ACC112 (cell line): ENCODE data around the gene SLC6A17.

ENCODE experiments used
- H2AFZ ChIP-seq: fragments of 200-600 bp; sonication (generic); one replicate; pipeline ENCODE4 v1.6.0; 2017; ENCODE audit warnings: antibody characterized with exemption, low read length; ENCODE audit not compliant: unreplicated experiment
- H3K27ac ChIP-seq: fragments of 200-600 bp; sonication (generic); 2 replicates; pipeline ENCODE4 v1.5.1; 2014; ENCODE audit warnings: low read depth, mild to moderate bottlenecking, antibody characterized with exemption, low read length, moderate library complexity
- H3K27me3 ChIP-seq: fragments of 200-600 bp; sonication (generic); 2 replicates; pipeline ENCODE4 v1.6.1; 2014; ENCODE audit warnings: mild to moderate bottlenecking, antibody characterized with exemption, low read length, moderate library complexity, mixed read lengths; ENCODE audit not compliant: insufficient read depth
- H3K36me3 ChIP-seq: fragments of 200-600 bp; sonication (generic); 2 replicates; pipeline ENCODE4 v1.6.1; 2016; ENCODE audit warnings: mild to moderate bottlenecking, antibody characterized with exemption, low read length, moderate library complexity, mixed read lengths; ENCODE audit not compliant: insufficient read depth
- H3K4me1 ChIP-seq: fragments of 200-600 bp; sonication (generic); one replicate; pipeline ENCODE4 v1.6.1; 2016; ENCODE audit warnings: low read length, mixed read lengths; ENCODE audit not compliant: insufficient read depth, unreplicated experiment, control insufficient read depth
- H3K4me3 ChIP-seq: fragments of 200-600 bp; sonication (generic); 2 replicates; pipeline ENCODE4 v1.5.1; 2014; ENCODE audit warnings: mild to moderate bottlenecking, low read depth, low read length
- H3K79me2 ChIP-seq: fragments of 200-600 bp; sonication (generic); one replicate; pipeline ENCODE4 v1.6.0; 2016; ENCODE audit warnings: low read length; ENCODE audit not compliant: control insufficient read depth, unreplicated experiment, insufficient read depth

SLC6A17 gene

DNA sequence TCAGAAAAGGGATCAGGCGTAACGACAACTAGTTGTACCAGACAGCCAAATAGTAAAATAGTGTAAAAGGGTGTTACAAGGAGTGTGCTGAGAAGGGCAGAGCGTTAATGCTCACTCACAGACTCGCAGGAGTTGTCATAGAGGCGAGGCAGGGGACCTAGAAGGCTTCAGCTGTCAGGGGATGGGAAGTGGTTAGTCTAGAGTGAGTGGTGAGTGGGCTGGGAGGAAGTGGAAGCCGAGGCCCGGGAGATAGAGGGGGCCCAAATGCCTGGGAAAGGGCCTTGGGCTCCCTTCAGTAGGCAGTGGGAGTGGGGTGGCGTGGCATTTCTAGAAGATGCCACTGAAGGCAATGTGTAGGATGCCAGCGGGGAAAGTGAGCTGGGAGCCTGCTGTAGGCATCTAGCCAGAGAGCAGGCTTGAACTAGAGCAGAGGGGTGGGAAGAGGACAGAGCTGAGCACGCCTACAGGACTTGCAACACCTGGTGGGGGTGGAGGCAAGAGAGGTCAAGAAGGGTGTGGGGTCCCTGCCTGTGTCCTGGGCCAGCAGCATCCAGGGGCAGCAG, 10.3 kb downstream of the SLC6A17 start:
- no peaks in the 10 kb centered on the region for H3K36me3 ChIP-seq
- peaks cover 43% of the 10 kb centered on the region for H3K27me3 ChIP-seq
- H3K27ac ChIP-seq: no peak overlapping the region
- H3K79me2 ChIP-seq: no peaks in the 10 kb centered on the region
- no peaks in the 10 kb centered on the region for H3K4me1 ChIP-seq
- H3K4me3 ChIP-seq: no peak overlapping the region
- H2AFZ ChIP-seq: no peak overlapping the region

DNA sequence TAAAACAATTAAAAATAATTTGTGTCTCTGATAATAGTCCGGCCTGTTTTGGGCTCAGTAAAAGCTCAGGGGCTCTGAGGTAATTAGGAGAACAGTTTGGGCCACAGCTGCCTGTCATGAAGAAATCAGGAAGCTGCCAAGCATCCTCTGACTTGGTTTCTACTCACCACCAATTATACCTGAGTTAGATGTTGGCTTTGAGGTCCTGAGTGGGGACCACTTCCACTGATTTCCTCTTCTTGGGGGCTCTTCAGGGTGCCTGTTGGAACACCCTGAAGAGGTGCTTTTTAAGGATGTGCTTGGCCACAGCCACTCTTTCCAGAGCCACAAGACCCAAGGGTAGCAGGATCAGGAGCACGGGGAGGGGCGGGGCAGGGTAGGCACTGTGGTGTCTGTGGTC, 10.9 kb downstream of the SLC6A17 start:
- H3K79me2 ChIP-seq: no peaks in the 10 kb centered on the region
- no peak overlapping the region for H3K4me3 ChIP-seq
- no peak overlapping the region for H3K27ac ChIP-seq
- no peak overlapping the region for H2AFZ ChIP-seq
- H3K4me1 ChIP-seq: no peaks in the 10 kb centered on the region
- peaks cover 38% of the 10 kb centered on the region for H3K27me3 ChIP-seq
- H3K36me3 ChIP-seq: no peaks in the 10 kb centered on the region

DNA sequence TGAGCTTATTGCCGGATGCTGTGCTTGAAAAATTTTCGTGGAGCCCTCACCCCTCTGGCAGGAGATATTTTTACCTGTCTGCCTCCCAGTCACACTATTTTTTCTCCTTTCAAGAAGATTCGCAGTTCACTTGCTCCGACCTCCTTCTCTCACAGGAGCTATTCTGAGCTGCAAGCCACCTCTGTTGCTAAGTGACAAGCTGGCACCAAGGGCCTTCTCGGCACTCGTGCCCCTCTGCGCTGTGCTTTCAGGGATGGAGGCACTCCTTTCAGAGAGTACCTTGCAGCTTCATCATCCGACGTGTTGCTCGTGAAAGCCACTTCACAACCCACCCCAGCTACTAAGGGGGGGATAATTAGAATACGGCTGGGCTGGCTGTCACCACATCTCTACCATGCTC, 11.6 kb downstream of the SLC6A17 start:
- Histone ChIP-seq H3K36me3 (no peaks in the 10 kb centered on the region), H3K4me3 (no peak overlapping the region), H2AFZ (no peak overlapping the region), H3K79me2 (no peaks in the 10 kb centered on the region), H3K27ac (no peak overlapping the region), H3K4me1 (no peaks in the 10 kb centered on the region), H3K27me3 (peaks cover 31% of the 10 kb centered on the region)

DNA sequence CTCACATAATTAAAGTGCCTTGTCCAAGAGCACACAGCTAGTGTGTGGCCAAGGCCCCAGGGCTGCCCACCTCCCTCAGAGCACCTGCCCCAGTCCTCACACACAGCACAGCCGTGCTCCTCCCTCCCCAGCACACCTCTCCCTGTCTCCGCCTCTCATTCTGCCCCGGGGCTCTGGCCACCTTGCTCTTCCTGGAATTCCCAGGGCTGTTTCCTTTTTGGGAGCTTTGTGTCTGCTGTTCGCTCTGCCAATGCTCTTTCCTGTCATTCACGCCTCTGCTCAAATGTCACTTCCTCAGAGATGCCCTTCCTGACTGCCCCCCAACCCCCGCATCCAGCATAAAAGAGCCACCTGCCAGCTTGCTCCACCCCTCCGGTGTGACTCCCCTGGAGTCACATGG, 13.3 kb downstream of the SLC6A17 start:
- peaks cover 24% of the 10 kb centered on the region for H3K27me3 ChIP-seq
- no peak overlapping the region for H3K27ac ChIP-seq
- no peak overlapping the region for H3K4me3 ChIP-seq
- H3K4me1 ChIP-seq: no peaks in the 10 kb centered on the region
- H3K36me3 ChIP-seq: no peaks in the 10 kb centered on the region
- no peaks in the 10 kb centered on the region for H3K79me2 ChIP-seq
- H2AFZ ChIP-seq: no peak overlapping the region

DNA sequence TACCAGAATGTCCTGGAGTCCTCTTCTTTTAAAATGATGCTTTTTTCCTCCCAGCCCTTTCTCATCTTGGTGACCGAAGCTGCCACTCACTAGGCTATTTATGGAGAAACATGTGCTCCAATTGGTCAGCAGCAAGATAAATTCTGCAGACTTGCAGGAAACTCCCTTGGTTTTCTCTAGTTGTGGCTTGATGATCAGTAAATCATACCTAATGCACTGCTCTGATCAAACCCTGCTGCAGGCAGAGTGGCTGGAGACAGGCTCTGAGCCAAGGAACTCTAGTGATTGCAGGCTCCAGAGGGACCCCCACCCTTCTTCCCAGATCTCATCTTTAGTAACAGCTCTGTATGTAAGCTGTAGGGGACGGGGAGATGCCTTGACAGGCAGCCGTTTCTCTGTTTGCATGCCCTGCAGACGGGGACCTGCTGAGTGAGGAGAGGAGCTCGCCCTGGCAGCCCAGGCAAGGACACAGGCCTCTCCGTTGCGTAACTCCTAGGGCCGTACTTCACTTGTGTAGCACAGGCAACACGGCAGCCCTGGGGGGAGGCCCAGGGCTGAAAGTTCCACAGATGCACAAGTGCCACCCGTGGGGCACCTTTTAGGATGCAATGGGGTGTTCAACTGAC, 14.5 kb downstream of the SLC6A17 start:
- no peak overlapping the region for H3K27ac ChIP-seq
- no peak overlapping the region for H3K4me3 ChIP-seq

DNA sequence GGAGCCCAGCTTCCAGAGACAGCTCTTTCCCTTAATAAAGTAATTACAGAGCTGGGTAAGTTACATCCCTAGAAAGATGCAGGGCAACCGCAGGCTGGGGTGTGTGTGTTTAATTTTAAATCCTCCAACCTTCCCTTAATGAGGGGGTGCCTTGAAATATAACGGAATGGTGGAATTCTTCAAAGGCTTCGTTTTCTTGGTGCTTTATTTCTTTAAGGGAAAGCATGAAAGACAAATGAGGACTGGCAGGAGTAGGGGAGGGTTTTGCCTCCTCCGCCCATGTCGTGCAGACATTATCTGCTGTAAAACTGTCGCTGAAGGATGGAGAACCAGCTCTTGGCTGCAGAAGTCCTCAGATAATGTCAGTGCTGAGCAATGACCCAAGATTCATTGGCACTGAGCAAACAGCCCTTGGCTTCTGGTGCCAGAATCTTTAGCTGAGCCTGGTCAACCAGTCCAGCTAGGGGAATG, 15.5 kb downstream of the SLC6A17 start:
- Histone ChIP-seq H3K4me3 (no peak overlapping the region), H2AFZ (no peak overlapping the region), H3K27me3 (0 out of 2 replicates have a peak, but pooled peaks cover 9% of the 10 kb centered on the region), H3K27ac (no peak overlapping the region), H3K79me2 (no peaks in the 10 kb centered on the region), H3K4me1 (no peaks in the 10 kb centered on the region), H3K36me3 (no peaks in the 10 kb centered on the region)

More for the DNA sequence above, 14.5 kb downstream of the SLC6A17 start:
- 0 out of 2 replicates have a peak, but pooled peaks cover 13% of the 10 kb centered on the region for H3K27me3 ChIP-seq
- no peaks in the 10 kb centered on the region for H3K36me3 ChIP-seq
- H3K79me2 ChIP-seq: no peaks in the 10 kb centered on the region
- H3K4me1 ChIP-seq: no peaks in the 10 kb centered on the region
- H2AFZ ChIP-seq: no peak overlapping the region

DNA sequence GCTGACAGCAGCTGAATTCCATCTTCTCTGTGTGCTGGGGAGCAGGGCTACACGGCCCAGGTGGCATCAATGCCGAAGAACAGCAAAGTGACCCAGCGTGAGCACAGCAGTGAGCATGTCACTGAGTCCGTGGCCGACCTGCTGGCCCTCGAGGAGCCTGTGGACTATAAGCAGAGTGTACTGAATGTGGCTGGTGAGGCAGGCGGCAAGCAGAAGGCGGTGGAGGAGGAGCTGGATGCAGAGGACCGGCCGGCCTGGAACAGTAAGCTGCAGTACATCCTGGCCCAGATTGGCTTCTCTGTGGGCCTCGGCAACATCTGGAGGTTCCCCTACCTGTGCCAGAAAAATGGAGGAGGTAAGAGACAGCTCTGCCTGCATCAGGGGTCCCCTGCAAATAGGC, 16.6 kb downstream of the SLC6A17 start:
- H2AFZ ChIP-seq: no peak overlapping the region
- H3K4me3 ChIP-seq: no peak overlapping the region
- no peaks in the 10 kb centered on the region for H3K36me3 ChIP-seq
- no peaks in the 10 kb centered on the region for H3K4me1 ChIP-seq
- H3K27ac ChIP-seq: no peak overlapping the region
- 0 out of 2 replicates have a peak, but pooled peaks cover 8% of the 10 kb centered on the region for H3K27me3 ChIP-seq
- H3K79me2 ChIP-seq: no peaks in the 10 kb centered on the region

DNA sequence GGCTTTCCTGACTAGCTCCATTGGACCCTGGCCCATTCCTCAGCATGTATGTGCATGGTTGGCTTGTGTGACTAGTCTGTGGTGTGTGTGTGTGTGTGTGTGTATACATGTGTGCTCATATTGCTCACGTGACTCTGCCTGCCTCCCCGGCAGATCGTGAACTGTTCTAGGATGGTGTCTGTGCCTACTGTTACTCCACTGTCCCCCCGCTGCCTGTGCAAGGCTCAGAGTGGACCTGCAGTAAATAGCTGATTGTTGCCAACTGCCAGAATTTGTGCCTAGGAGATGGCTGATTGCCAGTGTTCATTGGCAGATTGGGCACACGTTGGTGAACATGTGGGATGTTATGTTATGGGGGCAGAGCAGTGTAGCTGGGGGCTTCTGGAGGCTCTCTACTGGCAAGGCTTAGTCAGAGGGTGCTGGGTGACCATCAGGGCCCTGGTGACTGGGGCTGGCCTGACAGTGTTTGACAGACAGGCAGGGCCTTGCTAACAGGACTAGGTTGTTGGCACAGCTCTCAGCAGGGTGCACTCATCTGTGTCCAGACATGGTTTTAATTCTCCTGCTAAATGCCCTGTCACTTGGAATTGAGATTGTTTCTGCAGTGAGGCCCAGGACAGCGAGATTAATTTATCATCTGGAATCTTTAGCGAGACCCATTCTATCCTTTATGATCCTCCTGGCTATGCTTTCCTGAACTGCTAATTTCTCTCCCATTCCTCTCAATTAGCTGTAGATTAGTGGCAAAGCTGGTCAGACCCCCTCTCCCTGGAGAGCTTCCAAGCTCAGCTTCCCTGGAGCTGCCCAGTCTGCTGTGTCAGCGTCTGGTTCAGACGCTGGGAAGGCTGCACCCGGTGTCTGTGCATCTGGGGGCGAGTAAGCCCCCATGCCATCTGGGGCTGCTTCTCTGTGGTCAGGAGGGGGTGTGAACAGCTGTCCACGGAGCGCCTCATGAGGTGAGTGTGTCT, 20.8 kb downstream of the SLC6A17 start:
- H3K4me3 ChIP-seq: no peak overlapping the region
- no peak overlapping the region for H2AFZ ChIP-seq
- 0 out of 2 replicates have a peak, but pooled peaks cover 7% of the 10 kb centered on the region for H3K27me3 ChIP-seq
- no peaks in the 10 kb centered on the region for H3K36me3 ChIP-seq
- no peaks in the 10 kb centered on the region for H3K4me1 ChIP-seq
- H3K27ac ChIP-seq: no peak overlapping the region
- no peaks in the 10 kb centered on the region for H3K79me2 ChIP-seq

DNA sequence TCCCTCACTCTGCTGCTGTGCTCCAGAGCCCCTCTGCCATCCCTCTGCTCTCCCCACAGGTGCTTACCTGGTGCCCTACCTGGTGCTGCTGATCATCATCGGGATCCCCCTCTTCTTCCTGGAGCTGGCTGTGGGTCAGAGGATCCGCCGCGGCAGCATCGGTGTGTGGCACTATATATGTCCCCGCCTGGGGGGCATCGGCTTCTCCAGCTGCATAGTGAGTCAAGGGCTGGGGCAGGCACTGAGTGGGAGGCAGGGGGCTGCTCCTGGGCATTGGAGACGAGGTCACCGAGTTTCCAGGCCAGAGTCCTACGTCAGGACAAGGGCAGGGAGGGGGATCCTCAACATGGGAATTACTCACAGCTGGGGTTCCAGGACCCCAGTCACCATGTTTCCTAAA, 21.7 kb downstream of the SLC6A17 start:
- Histone ChIP-seq H2AFZ (no peak overlapping the region), H3K79me2 (no peaks in the 10 kb centered on the region), H3K27ac (no peak overlapping the region), H3K4me1 (no peaks in the 10 kb centered on the region), H3K27me3 (0 out of 2 replicates have a peak, but pooled peaks cover 7% of the 10 kb centered on the region), H3K4me3 (no peak overlapping the region), H3K36me3 (no peaks in the 10 kb centered on the region)

DNA sequence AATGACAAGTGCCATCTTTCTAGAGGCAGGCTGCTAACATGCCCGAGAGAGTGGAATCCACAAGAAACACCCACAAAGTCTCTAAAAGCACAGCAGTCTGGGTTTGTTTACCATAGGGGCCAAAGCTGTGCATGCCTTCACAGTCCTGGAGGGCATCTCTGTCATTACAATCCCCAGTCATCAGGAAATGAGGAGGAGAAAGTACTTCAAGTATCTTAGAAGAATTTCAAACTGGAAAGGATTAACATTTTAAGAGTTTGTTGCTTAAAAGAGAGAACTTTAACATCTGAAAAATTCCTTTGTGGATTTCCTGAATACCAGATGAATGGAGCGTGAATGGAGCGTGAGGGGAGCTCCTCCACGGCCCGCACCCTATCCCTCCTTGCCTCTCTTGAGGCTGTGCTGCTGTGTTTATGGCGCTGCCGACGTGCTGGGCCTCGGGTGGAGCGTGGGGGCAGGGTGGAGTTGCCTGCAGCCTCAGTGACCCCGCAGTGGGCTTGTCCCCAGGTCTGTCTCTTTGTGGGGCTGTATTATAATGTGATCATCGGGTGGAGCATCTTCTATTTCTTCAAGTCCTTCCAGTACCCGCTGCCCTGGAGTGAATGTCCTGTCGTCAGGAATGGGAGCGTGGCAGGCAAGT, 23.3 kb downstream of the SLC6A17 start:
- Histone ChIP-seq H2AFZ (no peak overlapping the region), H3K27ac (no peak overlapping the region), H3K4me1 (no peaks in the 10 kb centered on the region), H3K36me3 (no peaks in the 10 kb centered on the region), H3K79me2 (no peaks in the 10 kb centered on the region), H3K4me3 (no peak overlapping the region), H3K27me3 (0 out of 2 replicates have a peak, but pooled peaks cover 7% of the 10 kb centered on the region)
